SK-N-SH treated with all-trans-retinoic acid at 6 μM for 48 hours (cell line): ENCODE data around the gene UTP18.
"Not testable (repeated sequence)": the region's sequence is repeated elsewhere in the genome, so short reads cannot be mapped to it uniquely, and the experiment has no call there.

Experiments
- ATAC-seq: fragments of 200-7000 bp; cut with Tn5 transposase; 3 replicates; pipeline ENCODE4 v1.9.1; 2020; ENCODE audit warnings: mild to moderate bottlenecking, moderate library complexity
- BACH2 ChIP-seq: fragments of 250-450 bp; sonication (Bioruptor Pico); IDR thresholded peaks from 2 replicates; pipeline ENCODE4 v1.9.0; 2021; ENCODE audit warnings: mild to moderate bottlenecking, borderline replicate concordance
- CSDC2 ChIP-seq: fragments of 250-450 bp; sonication (Bioruptor Pico); IDR thresholded peaks from 2 replicates; pipeline ENCODE4 v1.5.0; 2020; ENCODE audit warnings: mild to moderate bottlenecking, moderate library complexity
- GLIS3 ChIP-seq: fragments of 250-450 bp; sonication (Bioruptor Pico); IDR thresholded peaks from 2 replicates; pipeline ENCODE4 v1.5.0; 2020; ENCODE audit warnings: mild to moderate bottlenecking, moderate library complexity
- OSR1 ChIP-seq: fragments of 250-450 bp; sonication (Bioruptor Pico); IDR thresholded peaks from 2 replicates; pipeline ENCODE4 v1.8.0; 2022; ENCODE audit warnings: moderate library complexity, mild to moderate bottlenecking, inconsistent platforms
- PPARA ChIP-seq: fragments of 250-450 bp; sonication (Bioruptor Pico); IDR thresholded peaks from 2 replicates; pipeline ENCODE4 v1.5.0; 2020; ENCODE audit warnings: mild to moderate bottlenecking, borderline replicate concordance
- RARB ChIP-seq: fragments of 250-450 bp; sonication (Bioruptor Pico); IDR thresholded peaks from 2 replicates; pipeline ENCODE4 v1.8.0; 2021; ENCODE audit warnings: mild to moderate bottlenecking, moderate library complexity
- SNAI2 ChIP-seq: fragments of 250-450 bp; sonication (Bioruptor Pico); IDR thresholded peaks from 2 replicates; pipeline ENCODE4 v1.5.0; 2020; ENCODE audit warnings: mild to moderate bottlenecking, moderate library complexity
- TOX ChIP-seq: fragments of 250-450 bp; sonication (Bioruptor Pico); IDR thresholded peaks from 2 replicates; pipeline ENCODE4 v1.8.0; 2021; ENCODE audit warnings: mild to moderate bottlenecking, moderate library complexity, borderline replicate concordance
- ZFP3 ChIP-seq: fragments of 250-450 bp; sonication (Bioruptor Pico); IDR thresholded peaks from 2 replicates; pipeline ENCODE4 v1.5.0; 2020; ENCODE audit warnings: mild to moderate bottlenecking, moderate library complexity
- ZFP30 ChIP-seq: fragments of 450-650 bp; formaldehyde crosslinking; IDR thresholded peaks from 2 replicates; pipeline ENCODE4 v1.5.0; 2022; ENCODE audit warnings: mild to moderate bottlenecking, moderate library complexity
- ZNF565 ChIP-seq: fragments of 450-650 bp; formaldehyde crosslinking; conservative IDR thresholded peaks from 2 replicates; pipeline ENCODE4 v1.5.0; 2020; ENCODE audit warnings: low read depth, mild to moderate bottlenecking, moderate library complexity
- ZNF70 ChIP-seq: fragments of 450-650 bp; formaldehyde crosslinking; IDR thresholded peaks from 2 replicates; pipeline ENCODE4 v1.5.0; 2020; ENCODE audit warnings: mild to moderate bottlenecking, moderate library complexity
- ZNF8 ChIP-seq: fragments of 450-650 bp; formaldehyde crosslinking; IDR thresholded peaks from 2 replicates; pipeline ENCODE4 v1.5.0; 2020; ENCODE audit warnings: mild to moderate bottlenecking, moderate library complexity
- TF ChIP-seq, protein P1 (sequence below): fragments of 250-450 bp; sonication (Bioruptor Pico); IDR thresholded peaks from 2 replicates; pipeline ENCODE4 v1.8.0; 2020; ENCODE audit warnings: mild to moderate bottlenecking, moderate library complexity, borderline replicate concordance
- TF ChIP-seq, protein P2 (sequence below): fragments of 250-450 bp; sonication (Bioruptor Pico); IDR thresholded peaks from 2 replicates; pipeline ENCODE4 v1.8.0; 2021; ENCODE audit warnings: low read depth, mild to moderate bottlenecking, moderate library complexity, borderline replicate concordance
- TF ChIP-seq, protein P3 (sequence below): fragments of 250-450 bp; sonication (Bioruptor Pico); IDR thresholded peaks from 2 replicates; pipeline ENCODE4 v1.5.0; 2020; ENCODE audit warnings: mild to moderate bottlenecking, moderate library complexity
- TF ChIP-seq, protein P4 (sequence below): fragments of 250-450 bp; sonication (Bioruptor Pico); IDR thresholded peaks from 2 replicates; pipeline ENCODE4 v1.5.1; 2020; ENCODE audit warnings: low read depth, mild to moderate bottlenecking, moderate library complexity
- TF ChIP-seq, protein P5 (sequence below): fragments of 250-450 bp; sonication (Bioruptor Pico); IDR thresholded peaks from 2 replicates; pipeline ENCODE4 v1.5.1; 2021; ENCODE audit warnings: mild to moderate bottlenecking, moderate library complexity

Gene UTP18

DNA sequence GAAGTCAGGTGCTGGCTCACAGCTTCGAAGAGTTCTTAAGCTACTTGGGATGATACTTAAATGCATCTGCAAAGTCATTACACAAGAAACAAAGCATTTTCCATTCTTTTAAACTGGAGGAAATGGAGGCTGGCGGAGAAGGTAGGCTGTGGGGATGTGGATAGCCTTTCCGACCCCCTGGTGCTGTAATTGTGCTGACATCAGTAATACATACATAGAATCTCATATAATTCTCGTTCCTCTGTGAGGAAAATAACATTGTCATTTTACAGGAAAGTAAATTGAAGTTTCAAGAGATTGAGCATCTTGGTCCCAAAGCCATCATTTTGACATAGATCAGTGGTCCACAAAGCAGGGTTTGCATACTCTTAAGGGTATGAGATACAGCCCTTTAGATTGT lies 39.5 kb downstream of the UTP18 start (continued):
- no peak for TF ChIP-seq RARB (CRISPR knock-in tag)

DNA sequence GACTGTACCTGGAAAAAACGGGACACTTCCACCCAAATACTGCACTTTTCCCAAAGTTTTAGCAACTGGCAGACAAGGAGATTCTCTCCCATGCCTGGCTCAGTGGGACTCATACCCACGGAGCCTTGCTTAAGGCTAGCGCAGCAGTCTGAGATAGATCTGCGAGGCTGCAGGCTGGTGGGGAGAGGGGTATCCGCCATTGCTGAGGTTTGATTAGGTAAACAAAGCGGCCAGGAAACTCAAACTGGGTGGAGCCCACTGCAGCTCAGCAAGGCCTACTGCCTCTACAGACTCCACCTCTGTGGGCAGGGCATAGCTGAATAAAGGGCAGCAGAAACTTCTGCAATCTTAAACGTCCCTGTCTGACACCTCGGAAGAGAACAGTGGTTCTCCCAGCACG lies 44.8 kb downstream of the UTP18 start:
- TF ChIP-seq ZFP3: no peak
- TF ChIP-seq OSR1 (CRISPR knock-in tag): no peak
- TF ChIP-seq, protein P1, sequence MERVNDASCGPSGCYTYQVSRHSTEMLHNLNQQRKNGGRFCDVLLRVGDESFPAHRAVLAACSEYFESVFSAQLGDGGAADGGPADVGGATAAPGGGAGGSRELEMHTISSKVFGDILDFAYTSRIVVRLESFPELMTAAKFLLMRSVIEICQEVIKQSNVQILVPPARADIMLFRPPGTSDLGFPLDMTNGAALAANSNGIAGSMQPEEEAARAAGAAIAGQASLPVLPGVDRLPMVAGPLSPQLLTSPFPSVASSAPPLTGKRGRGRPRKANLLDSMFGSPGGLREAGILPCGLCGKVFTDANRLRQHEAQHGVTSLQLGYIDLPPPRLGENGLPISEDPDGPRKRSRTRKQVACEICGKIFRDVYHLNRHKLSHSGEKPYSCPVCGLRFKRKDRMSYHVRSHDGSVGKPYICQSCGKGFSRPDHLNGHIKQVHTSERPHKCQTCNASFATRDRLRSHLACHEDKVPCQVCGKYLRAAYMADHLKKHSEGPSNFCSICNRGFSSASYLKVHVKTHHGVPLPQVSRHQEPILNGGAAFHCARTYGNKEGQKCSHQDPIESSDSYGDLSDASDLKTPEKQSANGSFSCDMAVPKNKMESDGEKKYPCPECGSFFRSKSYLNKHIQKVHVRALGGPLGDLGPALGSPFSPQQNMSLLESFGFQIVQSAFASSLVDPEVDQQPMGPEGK (CRISPR knock-in tag): no peak
- TF ChIP-seq, protein P2, sequence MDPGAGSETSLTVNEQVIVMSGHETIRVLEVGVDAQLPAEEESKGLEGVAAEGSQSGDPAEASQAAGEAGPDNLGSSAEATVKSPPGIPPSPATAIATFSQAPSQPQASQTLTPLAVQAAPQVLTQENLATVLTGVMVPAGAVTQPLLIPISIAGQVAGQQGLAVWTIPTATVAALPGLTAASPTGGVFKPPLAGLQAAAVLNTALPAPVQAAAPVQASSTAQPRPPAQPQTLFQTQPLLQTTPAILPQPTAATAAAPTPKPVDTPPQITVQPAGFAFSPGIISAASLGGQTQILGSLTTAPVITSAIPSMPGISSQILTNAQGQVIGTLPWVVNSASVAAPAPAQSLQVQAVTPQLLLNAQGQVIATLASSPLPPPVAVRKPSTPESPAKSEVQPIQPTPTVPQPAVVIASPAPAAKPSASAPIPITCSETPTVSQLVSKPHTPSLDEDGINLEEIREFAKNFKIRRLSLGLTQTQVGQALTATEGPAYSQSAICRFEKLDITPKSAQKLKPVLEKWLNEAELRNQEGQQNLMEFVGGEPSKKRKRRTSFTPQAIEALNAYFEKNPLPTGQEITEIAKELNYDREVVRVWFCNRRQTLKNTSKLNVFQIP (CRISPR knock-in tag): no peak
- TF ChIP-seq TOX (CRISPR knock-in tag): no peak
- TF ChIP-seq ZNF565 (CRISPR knock-in tag): no peak
- TF ChIP-seq, protein P3, sequence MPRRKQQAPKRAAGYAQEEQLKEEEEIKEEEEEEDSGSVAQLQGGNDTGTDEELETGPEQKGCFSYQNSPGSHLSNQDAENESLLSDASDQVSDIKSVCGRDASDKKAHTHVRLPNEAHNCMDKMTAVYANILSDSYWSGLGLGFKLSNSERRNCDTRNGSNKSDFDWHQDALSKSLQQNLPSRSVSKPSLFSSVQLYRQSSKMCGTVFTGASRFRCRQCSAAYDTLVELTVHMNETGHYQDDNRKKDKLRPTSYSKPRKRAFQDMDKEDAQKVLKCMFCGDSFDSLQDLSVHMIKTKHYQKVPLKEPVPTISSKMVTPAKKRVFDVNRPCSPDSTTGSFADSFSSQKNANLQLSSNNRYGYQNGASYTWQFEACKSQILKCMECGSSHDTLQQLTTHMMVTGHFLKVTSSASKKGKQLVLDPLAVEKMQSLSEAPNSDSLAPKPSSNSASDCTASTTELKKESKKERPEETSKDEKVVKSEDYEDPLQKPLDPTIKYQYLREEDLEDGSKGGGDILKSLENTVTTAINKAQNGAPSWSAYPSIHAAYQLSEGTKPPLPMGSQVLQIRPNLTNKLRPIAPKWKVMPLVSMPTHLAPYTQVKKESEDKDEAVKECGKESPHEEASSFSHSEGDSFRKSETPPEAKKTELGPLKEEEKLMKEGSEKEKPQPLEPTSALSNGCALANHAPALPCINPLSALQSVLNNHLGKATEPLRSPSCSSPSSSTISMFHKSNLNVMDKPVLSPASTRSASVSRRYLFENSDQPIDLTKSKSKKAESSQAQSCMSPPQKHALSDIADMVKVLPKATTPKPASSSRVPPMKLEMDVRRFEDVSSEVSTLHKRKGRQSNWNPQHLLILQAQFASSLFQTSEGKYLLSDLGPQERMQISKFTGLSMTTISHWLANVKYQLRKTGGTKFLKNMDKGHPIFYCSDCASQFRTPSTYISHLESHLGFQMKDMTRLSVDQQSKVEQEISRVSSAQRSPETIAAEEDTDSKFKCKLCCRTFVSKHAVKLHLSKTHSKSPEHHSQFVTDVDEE (CRISPR knock-in tag): no peak
- no peak for TF ChIP-seq CSDC2
- no peak for TF ChIP-seq BACH2
- no peak for TF ChIP-seq ZNF8 (CRISPR knock-in tag)
- TF ChIP-seq, protein P4, sequence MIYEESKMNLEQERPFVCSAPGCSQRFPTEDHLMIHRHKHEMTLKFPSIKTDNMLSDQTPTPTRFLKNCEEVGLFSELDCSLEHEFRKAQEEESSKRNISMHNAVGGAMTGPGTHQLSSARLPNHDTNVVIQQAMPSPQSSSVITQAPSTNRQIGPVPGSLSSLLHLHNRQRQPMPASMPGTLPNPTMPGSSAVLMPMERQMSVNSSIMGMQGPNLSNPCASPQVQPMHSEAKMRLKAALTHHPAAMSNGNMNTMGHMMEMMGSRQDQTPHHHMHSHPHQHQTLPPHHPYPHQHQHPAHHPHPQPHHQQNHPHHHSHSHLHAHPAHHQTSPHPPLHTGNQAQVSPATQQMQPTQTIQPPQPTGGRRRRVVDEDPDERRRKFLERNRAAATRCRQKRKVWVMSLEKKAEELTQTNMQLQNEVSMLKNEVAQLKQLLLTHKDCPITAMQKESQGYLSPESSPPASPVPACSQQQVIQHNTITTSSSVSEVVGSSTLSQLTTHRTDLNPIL (CRISPR knock-in tag): no peak
- TF ChIP-seq, all 23 proteins: peak for 0
- no peak for ATAC-seq

DNA sequence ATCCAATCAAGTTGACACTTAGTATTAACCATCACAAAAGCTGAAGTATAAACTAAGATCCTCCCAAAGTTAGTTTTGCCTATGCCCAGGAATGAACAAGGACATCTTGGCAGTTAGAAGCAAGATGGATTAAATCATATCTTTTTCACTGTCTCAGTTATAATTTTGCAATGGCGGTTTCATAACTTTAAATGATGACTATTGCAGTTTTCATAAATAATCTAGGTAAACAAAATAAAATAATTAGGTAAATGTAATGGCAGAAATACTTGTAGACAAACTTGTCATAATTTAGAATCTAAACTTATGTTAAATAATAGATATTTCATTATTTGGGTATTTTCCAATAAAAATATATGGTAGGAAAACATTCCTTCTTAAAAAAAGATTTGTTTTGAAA lies 51.7 kb downstream of the UTP18 start:
- ATAC-seq: not testable (repeated sequence)

DNA sequence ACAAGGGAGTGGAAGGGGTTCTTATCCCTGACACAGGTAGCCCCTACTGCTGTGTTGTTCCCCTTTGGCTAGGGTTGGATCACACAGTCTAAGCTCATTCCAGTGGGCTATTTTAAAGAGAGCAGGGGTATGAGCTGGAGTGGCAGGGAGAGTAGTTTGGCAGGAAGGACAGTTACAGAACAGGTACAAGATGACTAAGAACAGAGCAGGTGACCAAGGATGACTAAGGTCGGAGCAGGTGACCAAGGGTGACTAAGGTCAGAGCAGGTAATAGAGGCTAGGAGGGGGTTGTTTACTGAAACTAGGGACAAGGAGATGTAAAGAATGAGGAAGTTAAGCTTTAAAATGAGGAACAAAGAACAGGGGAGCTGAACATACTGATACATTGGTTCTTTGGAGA lies 58.8 kb downstream of the UTP18 start:
- no peak for ATAC-seq
- TF ChIP-seq ZNF70 (CRISPR knock-in tag) (no peak), SNAI2 (CRISPR knock-in tag) (no peak), ZNF8 (CRISPR knock-in tag) (no peak), ZNF565 (CRISPR knock-in tag) (no peak), ZFP3 (no peak), BACH2 (no peak), ZFP30 (CRISPR knock-in tag) (no peak), GLIS3 (CRISPR knock-in tag) (no peak), PPARA (no peak), RARB (CRISPR knock-in tag) (no peak)
- TF ChIP-seq, protein P4 (CRISPR knock-in tag): no peak
- TF ChIP-seq, protein P1 (CRISPR knock-in tag): no peak
- TF ChIP-seq, protein P5, sequence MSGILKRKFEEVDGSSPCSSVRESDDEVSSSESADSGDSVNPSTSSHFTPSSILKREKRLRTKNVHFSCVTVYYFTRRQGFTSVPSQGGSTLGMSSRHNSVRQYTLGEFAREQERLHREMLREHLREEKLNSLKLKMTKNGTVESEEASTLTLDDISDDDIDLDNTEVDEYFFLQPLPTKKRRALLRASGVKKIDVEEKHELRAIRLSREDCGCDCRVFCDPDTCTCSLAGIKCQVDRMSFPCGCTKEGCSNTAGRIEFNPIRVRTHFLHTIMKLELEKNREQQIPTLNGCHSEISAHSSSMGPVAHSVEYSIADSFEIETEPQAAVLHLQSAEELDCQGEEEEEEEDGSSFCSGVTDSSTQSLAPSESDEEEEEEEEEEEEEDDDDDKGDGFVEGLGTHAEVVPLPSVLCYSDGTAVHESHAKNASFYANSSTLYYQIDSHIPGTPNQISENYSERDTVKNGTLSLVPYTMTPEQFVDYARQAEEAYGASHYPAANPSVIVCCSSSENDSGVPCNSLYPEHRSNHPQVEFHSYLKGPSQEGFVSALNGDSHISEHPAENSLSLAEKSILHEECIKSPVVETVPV: no peak
- TF ChIP-seq, protein P2 (CRISPR knock-in tag): no peak
- TF ChIP-seq, protein P3 (CRISPR knock-in tag): no peak
